Measurements from ENCODE around the gene HCN2.

DNA sequence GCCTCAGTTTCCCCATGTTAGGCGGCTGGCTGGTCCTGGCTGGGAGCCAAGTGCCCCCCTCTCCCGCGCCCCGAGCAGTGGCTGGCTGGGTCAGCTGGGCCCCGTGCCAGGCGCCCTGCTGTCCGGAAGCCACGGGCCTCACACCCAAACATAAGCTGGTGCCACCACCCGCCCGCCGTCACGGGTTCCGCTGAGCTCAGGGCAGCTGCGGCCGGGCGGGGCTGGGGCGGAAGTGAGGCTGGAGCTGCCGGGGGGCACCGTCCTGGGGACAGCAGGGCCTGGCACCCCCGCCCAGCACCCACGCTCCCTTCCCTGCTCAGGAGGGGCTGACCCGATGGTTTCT is 19.3 kb downstream of the HCN2 start:
- TF ChIP-seq NFE2L1 (CRISPR knock-in tag; IDR thresholded peaks at IDR 0.05; ENCODE audit: borderline replicate concordance) = no peak
- TF ChIP-seq, protein P1, sequence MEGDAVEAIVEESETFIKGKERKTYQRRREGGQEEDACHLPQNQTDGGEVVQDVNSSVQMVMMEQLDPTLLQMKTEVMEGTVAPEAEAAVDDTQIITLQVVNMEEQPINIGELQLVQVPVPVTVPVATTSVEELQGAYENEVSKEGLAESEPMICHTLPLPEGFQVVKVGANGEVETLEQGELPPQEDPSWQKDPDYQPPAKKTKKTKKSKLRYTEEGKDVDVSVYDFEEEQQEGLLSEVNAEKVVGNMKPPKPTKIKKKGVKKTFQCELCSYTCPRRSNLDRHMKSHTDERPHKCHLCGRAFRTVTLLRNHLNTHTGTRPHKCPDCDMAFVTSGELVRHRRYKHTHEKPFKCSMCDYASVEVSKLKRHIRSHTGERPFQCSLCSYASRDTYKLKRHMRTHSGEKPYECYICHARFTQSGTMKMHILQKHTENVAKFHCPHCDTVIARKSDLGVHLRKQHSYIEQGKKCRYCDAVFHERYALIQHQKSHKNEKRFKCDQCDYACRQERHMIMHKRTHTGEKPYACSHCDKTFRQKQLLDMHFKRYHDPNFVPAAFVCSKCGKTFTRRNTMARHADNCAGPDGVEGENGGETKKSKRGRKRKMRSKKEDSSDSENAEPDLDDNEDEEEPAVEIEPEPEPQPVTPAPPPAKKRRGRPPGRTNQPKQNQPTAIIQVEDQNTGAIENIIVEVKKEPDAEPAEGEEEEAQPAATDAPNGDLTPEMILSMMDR (CRISPR knock-in tag; IDR thresholded peaks at IDR 0.05) = no peak
- TF ChIP-seq ZNF292 (CRISPR knock-in tag; IDR thresholded peaks at IDR 0.05; ENCODE audit: borderline replicate concordance, low read depth) = no peak
- TF ChIP-seq, protein P2, sequence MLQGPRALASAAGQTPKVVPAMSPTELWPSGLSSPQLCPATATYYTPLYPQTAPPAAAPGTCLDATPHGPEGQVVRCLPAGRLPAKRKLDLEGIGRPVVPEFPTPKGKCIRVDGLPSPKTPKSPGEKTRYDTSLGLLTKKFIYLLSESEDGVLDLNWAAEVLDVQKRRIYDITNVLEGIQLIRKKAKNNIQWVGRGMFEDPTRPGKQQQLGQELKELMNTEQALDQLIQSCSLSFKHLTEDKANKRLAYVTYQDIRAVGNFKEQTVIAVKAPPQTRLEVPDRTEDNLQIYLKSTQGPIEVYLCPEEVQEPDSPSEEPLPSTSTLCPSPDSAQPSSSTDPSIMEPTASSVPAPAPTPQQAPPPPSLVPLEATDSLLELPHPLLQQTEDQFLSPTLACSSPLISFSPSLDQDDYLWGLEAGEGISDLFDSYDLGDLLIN (CRISPR knock-in tag; IDR thresholded peaks at IDR 0.05; ENCODE audit: borderline replicate concordance) = no peak
- TF ChIP-seq MBD4 (IDR thresholded peaks at IDR 0.05; ENCODE audit: borderline replicate concordance, low read length) = no peak
- TF ChIP-seq NR1H2 (CRISPR knock-in tag; IDR thresholded peaks at IDR 0.05; ENCODE audit: borderline replicate concordance, low read depth) = no peak
- no peak for TF ChIP-seq NFATC3 (CRISPR knock-in tag; IDR thresholded peaks at IDR 0.05)
- no peak for TF ChIP-seq PCBP1 (IDR thresholded peaks at IDR 0.05; ENCODE audit: borderline replicate concordance, low read depth, low read length)
- TF ChIP-seq FOXM1 (CRISPR knock-in tag; IDR thresholded peaks at IDR 0.05) = no peak
- no peak for TF ChIP-seq ZNF790 (CRISPR knock-in tag; IDR thresholded peaks at IDR 0.05; ENCODE audit: borderline replicate concordance)

All from HepG2 (cell line).